SIG-M5 treated with dmso at 0.1 percent for 504 hours (cell line): ENCODE data around the gene OXLD1.
"Not testable (repeated sequence)": the region's sequence is repeated elsewhere in the genome, so short reads cannot be mapped to it uniquely, and the experiment has no call there.

ENCODE experiments used
- DNase-seq: peaks from one replicate; lab custom pipeline; 2025; ENCODE audit not compliant: unreplicated experiment; lab: John Stamatoyannopoulos, UW

OXLD1 gene

GRCh38 chr17:81621494-81622130 lies 44.8 kb downstream of the OXLD1 start:
- no peak for DNase-seq

- not testable (repeated sequence) for DNase-seq
These were observed 48.1 kb downstream of the OXLD1 start for GRCh38 chr17:81618307-81618706.

GRCh38 chr17:81616877-81617276 lies 49.5 kb downstream of the OXLD1 start:
- no peak for DNase-seq

- DNase-seq: no peak
These were observed 50.9 kb downstream of the OXLD1 start for GRCh38 chr17:81615401-81615930.
